UCSD-AML1 (cell line): ENCODE measurements around the gene SUPT3H.

Source experiments
- DNase-seq: peaks from one replicate; lab custom pipeline; 2025; ENCODE audit not compliant: unreplicated experiment; lab: John Stamatoyannopoulos, UW

The SUPT3H gene

GRCh38 chr6:45394586-45395095 lies 16.9 kb upstream of the SUPT3H start:
- DNase-seq = no peak

- DNase-seq = no peak
Observed at GRCh38 chr6:45388328-45388727, 10.6 kb upstream of the SUPT3H start.

- no peak for DNase-seq
Observed at GRCh38 chr6:45387236-45387635, 9.5 kb upstream of the SUPT3H start.

DNA sequence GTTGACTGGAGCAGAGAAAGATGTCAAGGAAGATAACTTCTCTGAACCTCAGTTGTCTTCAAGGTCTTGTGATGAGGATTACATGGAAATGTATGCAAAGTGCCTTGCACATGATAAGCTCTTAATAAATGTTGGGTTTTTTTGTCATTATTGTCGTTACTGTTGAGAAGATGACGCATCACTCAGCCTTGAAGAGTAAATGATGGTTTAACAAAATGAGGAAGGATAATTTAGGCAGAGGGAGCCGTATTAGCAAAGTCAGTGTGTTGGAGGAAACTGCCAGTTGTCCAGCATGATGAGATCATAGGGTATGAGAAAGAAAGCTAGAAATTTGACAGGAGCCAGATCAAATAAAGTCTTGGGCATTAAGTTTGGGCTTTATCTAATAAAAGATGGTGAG lies 8.8 kb upstream of the SUPT3H start:
- no peak for DNase-seq

- DNase-seq = no peak
Observed at GRCh38 chr6:45382391-45382790, 4.7 kb upstream of the SUPT3H start.

GRCh38 chr6:45378334-45378926 lies 696 bp upstream of the SUPT3H start:
- DNase-seq = no peak

- DNase-seq = no peak
Observed at GRCh38 chr6:45377043-45377553, 636 bp downstream of the SUPT3H start.

- no peak for DNase-seq
Observed at GRCh38 chr6:45376310-45377042, 1.3 kb downstream of the SUPT3H start.

GRCh38 chr6:45375449-45375848 lies 2.3 kb downstream of the SUPT3H start:
- DNase-seq = no peak

GRCh38 chr6:45371924-45372573 lies 5.7 kb downstream of the SUPT3H start:
- DNase-seq = no peak

DNA sequence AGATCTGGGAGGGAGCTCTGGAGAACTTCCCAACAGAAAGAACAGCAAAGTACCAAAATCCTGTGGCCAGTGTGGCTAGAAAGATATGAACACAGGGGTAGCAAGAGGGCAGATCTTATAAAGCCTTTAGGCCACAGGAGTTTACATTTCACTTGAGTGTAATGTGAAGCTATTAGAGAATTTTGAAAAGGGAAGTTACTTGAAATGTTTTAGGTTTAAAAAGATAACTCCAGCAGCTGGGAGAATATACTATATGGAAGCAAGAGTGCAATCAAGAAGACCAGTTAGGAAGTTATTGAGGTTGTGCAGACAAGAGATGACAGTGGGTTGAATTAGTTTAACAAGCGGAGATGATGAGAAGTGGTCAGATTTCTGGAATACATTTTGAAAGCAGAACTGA lies 7.9 kb downstream of the SUPT3H start:
- no peak for DNase-seq

GRCh38 chr6:45367999-45368398 lies 9.7 kb downstream of the SUPT3H start:
- DNase-seq = no peak

DNA sequence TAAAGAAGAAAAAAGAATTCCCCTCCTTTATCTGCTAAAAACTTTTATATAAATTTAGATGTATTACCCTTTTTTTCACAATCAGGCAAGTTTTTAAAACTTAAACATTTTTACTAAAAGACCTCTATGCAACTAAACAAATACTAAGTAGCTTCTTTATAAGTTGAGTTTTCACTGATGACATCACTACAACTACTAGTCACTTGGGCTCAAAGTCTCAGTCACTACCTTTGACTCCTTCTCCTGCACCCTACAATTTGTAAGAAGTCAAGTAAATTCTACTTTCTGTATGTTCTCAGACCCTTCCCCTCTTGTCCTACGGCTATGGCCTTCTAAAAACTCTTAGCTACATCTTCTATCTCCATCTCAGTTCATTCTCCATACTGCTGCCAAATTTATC lies 11.2 kb downstream of the SUPT3H start:
- no peak for DNase-seq

DNA sequence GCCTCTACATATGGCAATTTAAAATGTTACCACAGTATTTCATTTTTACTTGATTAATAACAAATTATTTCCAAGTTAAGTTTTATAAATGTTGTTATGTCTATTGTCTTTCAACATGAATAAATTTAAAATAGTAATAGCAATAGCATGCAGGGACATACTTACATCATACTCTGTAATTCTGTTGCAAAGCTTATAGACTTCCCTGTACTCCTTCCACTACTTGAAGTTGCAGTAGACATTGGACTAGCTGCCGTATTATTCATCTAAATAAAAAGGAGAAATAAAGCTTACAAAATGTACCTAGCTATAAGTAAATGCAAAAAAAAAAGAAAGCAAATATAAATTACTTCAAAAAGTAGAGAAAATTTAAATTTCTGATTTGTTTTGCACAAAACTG lies 12.7 kb downstream of the SUPT3H start:
- DNase-seq = no peak

DNA sequence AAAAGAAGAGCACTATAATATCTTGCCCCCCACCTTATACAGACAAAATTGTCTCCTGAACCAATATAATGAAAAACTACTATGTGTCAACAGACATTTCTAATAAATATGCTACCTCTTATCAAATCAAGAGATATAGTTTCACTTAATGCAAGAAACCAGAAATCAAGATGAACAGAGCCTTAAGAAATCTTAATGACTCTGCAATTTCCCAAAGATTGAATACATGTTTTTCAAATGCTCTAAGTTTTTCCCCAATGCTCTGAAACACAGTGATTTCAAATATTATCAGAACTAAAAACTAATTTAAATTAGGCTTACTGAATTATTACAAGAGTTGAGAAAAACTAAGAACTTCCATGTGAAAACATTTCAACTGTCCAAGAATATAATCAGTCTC lies 13.3 kb downstream of the SUPT3H start:
- no peak for DNase-seq

GRCh38 chr6:45353654-45354053 lies 24.1 kb downstream of the SUPT3H start:
- DNase-seq = no peak

GRCh38 chr6:45351667-45352066 lies 26.1 kb downstream of the SUPT3H start:
- no peak for DNase-seq

GRCh38 chr6:45351076-45351475 lies 26.7 kb downstream of the SUPT3H start:
- no peak for DNase-seq

DNA sequence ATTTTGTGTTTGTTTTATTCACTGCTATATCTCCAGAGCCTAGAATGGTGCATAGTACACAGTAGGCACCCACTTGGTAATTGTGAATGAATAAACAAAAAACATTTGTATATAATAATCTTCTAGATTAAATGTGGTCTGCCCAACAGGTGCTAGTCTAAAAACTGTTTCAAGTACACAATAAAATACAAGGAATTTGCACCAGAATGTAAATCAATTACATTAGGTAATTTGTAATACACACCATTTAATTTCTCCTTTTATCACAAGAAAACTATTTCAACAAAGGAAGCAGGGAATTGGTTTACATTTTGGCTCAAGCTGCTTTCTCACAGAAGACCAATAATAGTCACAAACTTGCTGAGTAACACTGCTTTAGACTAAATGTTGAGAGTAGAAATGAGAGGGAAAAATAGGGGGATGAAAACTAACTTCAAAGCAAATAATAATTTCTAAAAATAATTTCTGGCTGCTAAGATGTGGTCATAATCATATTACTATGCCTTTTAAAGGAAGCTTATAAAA lies 27.5 kb downstream of the SUPT3H start:
- DNase-seq = no peak

GRCh38 chr6:45344900-45345299 lies 32.8 kb downstream of the SUPT3H start:
- no peak for DNase-seq

- no peak for DNase-seq
Observed at GRCh38 chr6:45328523-45328922, 49.2 kb downstream of the SUPT3H start.
